GM21367 (cell line): ENCODE results near the gene SLC25A5.
"Not testable (repeated sequence)": the region's sequence is repeated elsewhere in the genome, so short reads cannot be mapped to it uniquely, and the experiment has no call there.

Experiments
- ATAC-seq: cut with Tn5 transposase; IDR thresholded peaks from one replicate; pipeline ENCODE4 v1.9.1; 2021; ENCODE audit not compliant: unreplicated experiment

The SLC25A5 gene

DNA sequence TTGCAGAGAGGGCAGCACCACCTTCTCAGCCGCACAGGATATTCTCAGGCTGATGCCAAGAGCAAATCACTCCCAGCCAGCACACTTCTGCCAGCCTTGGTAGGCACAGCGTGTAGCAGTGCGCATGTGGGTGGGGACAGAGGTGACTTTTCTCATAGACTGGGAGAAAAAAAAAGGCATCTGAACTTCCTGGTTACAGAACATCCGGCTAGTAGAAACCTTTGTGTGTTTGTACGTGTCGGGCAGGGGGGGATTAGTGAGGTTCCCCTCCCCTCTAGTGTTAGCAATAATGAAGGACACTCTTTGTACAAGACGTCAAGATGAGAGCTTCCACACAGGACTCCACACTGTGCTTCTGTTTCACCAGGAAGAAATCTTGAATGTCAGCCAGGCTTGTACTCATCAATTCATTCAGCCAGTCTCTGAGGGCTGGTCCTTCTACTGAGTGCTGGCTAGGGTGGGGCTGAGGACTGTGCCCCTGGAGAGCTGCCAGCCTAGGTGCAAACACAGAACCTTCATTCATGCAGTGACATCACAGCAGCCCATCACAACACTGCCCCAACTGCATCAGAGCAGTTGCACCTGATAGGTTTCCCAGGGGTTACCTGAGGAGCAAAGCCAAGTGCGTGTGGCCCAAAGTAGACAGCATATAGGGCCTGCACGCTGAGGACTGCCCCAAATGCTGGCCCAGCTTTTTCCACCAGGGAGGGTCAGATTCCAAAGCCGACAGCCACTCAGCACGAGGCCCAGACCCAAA is 34.7 kb downstream of the SLC25A5 start:
- ATAC-seq: no peak

DNA sequence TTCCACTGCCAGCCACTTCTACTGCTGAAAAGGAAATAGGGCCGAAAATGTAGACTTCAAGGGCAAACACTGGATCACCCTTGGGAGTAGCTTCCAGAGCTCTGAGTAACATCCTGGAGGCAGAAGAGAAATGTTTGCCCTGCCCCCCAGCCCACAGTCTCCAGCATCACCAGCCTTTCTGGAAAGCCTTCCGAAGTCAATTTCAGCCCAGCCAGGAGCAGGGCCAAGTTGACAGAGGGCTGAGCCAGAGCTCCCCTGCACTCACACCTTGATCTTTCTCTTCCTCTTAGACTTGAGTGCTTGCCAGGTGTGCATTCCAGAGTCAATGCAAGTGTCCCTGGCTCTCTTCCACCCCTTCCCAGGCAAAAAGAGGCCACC is 35.2 kb downstream of the SLC25A5 start:
- ATAC-seq: no peak

DNA sequence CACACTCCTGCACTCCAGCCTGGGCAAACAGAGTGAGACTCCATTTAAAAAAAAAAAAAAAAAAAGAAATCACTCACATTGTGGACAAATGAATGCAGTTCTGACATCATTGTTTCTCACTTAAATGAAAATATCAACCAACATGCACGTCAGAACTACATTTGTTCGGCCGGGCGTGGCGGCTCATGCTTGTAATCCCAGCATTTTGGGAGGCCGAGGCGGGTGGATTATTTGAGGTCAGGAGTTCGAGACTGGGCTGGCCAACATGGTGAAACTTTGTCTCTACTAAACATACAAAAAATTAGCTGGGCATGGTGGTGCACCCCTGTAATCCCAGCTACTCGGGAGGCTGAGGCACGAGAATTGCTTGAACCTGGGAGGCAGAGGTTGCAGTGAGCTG is 36.9 kb downstream of the SLC25A5 start:
- not testable (repeated sequence) for ATAC-seq

DNA sequence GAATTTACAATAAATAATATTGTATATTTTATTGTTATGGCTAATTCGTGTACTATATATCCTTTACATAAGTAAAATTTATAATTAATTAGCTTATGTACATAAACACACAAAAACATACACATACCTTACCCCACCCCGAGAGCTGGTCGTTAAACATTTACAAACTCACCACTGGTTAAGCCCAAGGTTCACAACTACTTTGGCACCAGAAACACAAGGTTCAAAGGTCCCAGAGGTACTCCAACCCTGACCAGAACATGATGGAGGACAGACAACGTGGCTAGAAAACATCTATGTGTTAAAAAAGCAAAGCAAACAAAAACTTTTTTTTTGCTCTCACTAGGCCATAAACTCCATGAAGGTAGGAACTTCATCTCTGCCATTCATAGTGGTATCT is 37.7 kb downstream of the SLC25A5 start:
- no peak for ATAC-seq

DNA sequence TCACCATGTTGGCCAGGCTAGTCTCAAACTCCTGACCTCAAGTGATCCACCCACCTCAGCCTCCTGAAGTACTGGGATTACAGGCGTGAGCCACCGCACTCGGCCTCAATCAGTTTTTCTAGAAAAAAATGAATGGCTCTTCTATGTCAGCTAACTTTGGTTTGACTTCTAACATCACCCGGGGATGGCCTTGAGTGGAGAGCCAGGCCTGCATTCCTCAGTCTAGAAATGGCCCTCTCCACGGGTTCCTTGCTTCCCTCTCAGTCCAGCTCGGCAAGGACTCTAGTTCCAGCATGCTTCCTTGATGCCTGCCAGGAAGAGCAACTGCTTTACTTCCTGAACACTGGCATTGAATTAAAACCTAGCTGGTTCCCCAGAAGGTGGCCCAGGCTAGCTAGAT is 39.0 kb downstream of the SLC25A5 start:
- ATAC-seq: no peak

DNA sequence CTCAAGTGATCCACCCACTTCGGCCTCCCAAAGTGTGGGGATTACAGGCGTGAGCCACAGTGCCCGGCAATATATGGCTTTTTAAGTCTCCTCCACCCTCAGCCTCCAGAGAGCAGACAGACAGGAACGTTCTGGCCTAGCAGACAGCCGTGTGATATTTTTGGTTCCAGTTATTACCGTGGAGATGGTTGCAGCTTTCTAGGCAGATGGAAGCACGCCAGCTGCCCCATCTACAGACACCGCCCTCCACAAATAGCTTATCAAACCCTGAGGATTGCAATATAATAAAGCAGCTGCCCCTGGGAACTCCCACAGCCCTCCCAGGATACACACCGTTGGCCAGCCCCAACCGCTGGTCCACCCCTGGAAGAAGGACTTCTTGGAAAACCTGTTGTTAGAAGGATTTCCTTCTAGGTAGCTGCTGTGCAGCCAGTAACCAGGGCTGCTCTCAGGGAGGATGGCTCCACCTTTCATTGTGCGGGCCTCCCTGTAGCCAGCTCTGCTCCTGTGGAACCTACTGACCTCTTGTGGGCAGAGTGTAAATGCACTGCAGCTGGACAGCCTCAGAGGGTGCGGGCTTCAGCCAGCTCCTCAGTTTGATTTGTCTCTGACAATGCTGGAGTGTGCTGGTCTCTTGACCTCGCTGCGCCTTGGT is 44.0 kb downstream of the SLC25A5 start:
- no peak for ATAC-seq

DNA sequence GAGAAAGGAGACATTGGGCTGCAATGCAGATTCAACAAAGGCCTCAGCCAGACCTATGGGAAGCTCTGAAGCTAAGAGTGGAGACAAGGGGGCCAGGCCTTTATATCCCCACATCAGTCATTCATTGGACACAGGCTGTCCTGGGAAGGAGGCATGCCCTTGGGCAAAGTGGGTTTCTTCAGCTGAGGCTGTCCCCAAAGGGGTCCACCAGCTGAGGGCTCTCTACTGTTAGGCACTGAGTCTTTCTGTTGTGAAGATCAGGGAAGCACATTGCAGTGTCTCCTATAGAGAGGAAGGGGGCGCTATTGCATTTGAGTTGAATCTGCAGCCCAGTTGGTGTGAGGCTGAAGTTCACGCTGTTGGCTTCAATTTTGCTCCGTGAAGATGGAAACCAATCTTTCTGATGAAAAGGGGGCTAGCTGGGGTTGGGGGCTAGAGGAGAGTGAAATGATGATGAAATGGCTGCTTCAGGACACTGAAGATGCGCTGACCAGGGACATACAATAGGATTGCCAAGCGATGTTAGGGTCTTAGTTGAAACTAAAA is 48.0 kb downstream of the SLC25A5 start:
- ATAC-seq: peak; percentile 68

DNA sequence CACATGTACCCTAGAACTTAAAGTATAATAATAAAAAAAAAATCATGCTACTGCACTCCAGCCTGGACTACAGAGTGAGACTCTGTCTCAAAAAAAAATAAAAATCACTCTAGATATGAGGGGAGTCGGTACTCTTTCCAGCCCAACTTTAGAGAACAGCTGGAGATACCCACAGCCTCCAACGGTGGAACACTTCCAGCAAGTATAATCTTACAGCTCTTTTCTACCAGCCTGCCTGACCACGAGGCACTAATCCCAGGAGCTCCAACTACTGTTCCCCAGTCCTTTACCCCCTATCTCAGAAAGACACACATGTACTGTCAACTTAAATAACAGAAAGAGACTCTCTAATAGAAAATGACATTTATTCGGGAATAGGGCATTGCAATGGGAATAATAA is 50.1 kb downstream of the SLC25A5 start:
- ATAC-seq: no peak
